Muscle of leg (tissue), 11 donors: ENCODE results near the gene OR51B4. TPM values are rescaled to one million over a fixed set of nuclear protein-coding genes. Genes with fewer than 3 reads are reported as not detected.
"Not testable (repeated sequence)": the region's sequence is repeated elsewhere in the genome, so short reads cannot be mapped to it uniquely, and the experiment has no call there.

Experiments
- DNase-seq: peaks from one replicate; pipeline ENCODE4 v3.0.0; 2013
- H3K27ac ChIP-seq: one replicate; pipeline ENCODE4 v1.5.1; 2013; ENCODE audit warnings: mild to moderate bottlenecking, low read length, control low read depth
- H3K27me3 ChIP-seq: one replicate; pipeline ENCODE4 v1.6.1; 2013; ENCODE audit warnings: low read length; ENCODE audit not compliant: control insufficient read depth, insufficient read depth
- H3K36me3 ChIP-seq: one replicate; pipeline ENCODE4 v1.6.1; 2013; ENCODE audit warnings: low read length; ENCODE audit not compliant: control insufficient read depth, insufficient read depth
- H3K4me1 ChIP-seq: one replicate; pipeline ENCODE4 v1.6.1; 2013; ENCODE audit warnings: low read length; ENCODE audit not compliant: control insufficient read depth, insufficient read depth
- H3K4me3 ChIP-seq: one replicate; pipeline ENCODE4 v1.5.1; 2013; ENCODE audit warnings: low read length, control low read depth
- H3K9me3 ChIP-seq: replicated peaks from 2 replicates; pipeline ENCODE4 v1.6.1; 2013; ENCODE audit warnings: low read depth, low read length; ENCODE audit not compliant: control insufficient read depth
- WGBS: methylation state at CpG from one replicate; pipeline ENCODE4 v1.1.5; 2013; ENCODE audit warnings: missing lambda C conversion rate; ENCODE audit not compliant: insufficient coverage; 5-methylcytosine and 5-hydroxymethylcytosine counted together
- polyA plus RNA-seq, 8 donors: library from polyadenylated mRNA; unstranded; fragments of 120-200 nt; gene quantifications; one replicate each; pipeline versions ENCODE4 v1.2.1 to v1.2.3, GENCODE V29; 2013; ENCODE audit warnings: inconsistent platforms in 1 of 8, low replicate concordance in 1 of 8; ENCODE audit not compliant: insufficient read length in 8 of 8, insufficient read depth in 1 of 8
- total RNA-seq: library from RNA; stranded (reverse); fragments of 120-200 nt; gene quantifications from one replicate; pipeline ENCODE4 v1.2.4, GENCODE V29; 2013

The OR51B4 gene
- total and polyA plus RNA-seq, 9 donors = 0.09 to 0.18 (median 0.13) TPM; not detected in 6

DNA sequence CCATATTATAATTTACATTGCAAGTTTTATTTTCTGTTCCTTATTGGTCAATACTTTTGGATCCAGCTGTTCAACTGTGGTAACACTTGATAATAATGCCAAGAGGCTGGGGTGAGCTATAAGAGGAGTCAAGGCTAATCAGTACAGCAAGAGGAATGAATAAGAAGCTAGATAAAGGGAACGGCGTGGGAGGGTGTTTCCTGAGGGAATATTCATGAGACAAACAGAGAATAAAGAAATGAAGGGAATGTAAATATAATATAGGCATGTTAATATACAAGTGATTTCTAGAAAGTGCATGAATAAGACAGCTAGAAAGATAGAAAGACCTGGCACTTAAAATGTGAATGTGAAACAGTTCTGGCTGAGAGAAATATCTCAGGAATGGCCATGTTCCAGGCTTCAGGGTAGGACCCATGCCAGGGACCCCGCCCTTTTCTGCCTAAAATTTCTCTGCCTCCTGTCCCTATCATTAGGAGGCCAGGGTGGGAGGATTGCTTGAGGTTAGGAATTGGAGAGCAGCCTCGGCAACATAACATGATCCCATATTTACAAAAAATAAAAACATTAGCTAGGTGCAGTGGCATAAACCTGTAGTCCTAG lies 3.9 kb downstream of the OR51B4 start:
- 73% methylated on average over 2 of the region's 4 CpGs for WGBS
- Histone ChIP-seq H3K4me1 (no peaks in the 10 kb centered on the region), H3K27ac (no peak overlapping the region), H3K9me3 (no peaks in the 10 kb centered on the region), H3K36me3 (no peaks in the 10 kb centered on the region), H3K4me3 (no peak overlapping the region), H3K27me3 (no peaks in the 10 kb centered on the region)
- DNase-seq = no peak

DNA sequence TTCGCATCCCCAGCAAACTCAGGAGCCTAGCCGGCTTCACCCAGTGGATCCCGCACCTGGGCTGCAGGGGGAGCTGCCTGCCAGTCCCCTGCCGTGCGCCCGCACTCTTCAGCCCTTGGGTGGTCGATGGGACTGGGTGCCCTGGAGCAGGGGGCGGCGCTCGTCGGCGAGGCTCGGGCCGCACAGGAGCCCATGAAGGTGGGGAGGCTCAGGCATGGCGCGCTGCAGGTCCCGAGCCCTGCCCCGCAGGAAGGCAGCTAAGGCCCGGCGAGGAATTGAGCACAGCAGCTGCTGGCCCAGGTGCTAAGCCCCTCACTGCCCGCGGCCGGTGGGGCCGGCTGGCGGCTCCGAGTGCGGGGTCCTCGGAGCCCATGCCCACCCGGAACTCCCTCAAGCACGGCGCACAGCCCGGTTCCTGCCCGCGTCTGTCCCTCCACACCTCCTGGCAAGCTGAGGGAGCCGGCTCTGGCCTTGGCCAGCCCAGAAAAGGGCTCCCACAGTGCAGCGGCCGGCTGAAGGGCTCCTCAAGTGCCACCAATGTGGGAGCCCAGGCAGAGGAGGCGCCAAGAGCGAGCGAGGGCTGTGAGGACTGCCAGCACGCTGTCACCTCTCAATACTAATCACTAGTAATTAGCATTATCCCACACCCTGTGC lies 7.3 kb downstream of the OR51B4 start:
- whole genome bisulfite sequencing = 95% methylated on average over 35 of the region's 41 CpGs
- H3K36me3 ChIP-seq, H3K27me3 ChIP-seq, DNase-seq, H3K9me3 ChIP-seq, H3K4me3 ChIP-seq, H3K4me1 ChIP-seq, H3K27ac ChIP-seq: not testable (repeated sequence)

DNA sequence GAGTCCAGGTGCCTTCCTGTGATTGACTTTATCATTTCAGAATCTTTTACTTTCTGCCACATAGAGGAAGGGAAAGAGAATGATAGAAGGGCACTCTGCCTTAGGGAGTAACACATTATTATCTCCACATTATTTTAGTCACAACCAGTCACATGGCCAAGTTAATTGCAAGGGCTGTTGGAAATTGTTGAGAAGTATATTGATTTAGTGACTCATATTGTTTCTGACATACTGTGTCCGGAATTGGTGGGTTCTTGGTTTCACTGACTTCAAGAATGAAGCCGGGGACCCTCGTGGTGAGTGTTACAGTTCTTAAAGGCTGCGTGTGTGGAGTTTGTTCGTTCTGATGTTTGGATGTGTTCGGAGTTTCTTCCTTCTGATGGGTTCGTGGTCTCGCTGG lies 8.7 kb downstream of the OR51B4 start:
- Histone ChIP-seq H3K4me1 (no peaks in the 10 kb centered on the region), H3K4me3 (no peak overlapping the region), H3K27ac (no peak overlapping the region), H3K9me3 (no peaks in the 10 kb centered on the region), H3K36me3 (no peaks in the 10 kb centered on the region), H3K27me3 (no peaks in the 10 kb centered on the region)
- 90% methylated on average over 6 of the region's 8 CpGs for whole genome bisulfite sequencing
- no peak for DNase-seq

DNA sequence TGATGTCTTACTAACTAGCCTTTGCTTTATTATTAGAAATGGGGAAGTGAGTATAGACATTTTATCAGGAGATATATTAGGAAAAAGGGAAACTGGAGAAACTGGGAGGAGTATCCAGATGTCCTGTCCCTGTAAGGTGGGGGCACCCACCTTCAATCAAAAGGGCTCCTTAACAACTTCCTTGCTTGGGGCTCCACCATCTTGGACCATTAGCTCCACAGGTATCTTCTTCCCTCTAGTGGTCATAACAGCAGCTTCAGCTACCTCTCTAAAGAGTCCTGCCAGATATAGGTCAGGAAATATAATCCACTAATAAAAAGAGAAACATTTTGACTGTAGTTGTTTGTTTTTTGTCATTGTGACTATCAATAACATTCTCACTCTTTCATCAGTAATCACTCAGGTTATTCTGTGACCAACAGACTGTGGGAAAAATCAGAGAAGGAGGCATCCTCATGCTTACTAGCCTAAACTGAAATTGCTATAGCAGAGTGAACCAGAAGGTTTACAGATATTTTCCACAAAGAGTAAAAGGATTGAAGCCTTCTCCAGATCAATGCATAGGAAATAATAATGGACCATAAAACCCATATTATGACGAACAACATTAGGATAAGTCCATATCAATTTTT lies 10.4 kb downstream of the OR51B4 start:
- no peaks in the 10 kb centered on the region for H3K36me3 ChIP-seq
- H3K4me1 ChIP-seq = no peaks in the 10 kb centered on the region
- no peak overlapping the region for H3K4me3 ChIP-seq
- no peak overlapping the region for H3K27ac ChIP-seq
- no peaks in the 10 kb centered on the region for H3K27me3 ChIP-seq
- no CpG with 5 or more reads among the region's 1 CpG for WGBS
- no peak for DNase-seq
- no peaks in the 10 kb centered on the region for H3K9me3 ChIP-seq

DNA sequence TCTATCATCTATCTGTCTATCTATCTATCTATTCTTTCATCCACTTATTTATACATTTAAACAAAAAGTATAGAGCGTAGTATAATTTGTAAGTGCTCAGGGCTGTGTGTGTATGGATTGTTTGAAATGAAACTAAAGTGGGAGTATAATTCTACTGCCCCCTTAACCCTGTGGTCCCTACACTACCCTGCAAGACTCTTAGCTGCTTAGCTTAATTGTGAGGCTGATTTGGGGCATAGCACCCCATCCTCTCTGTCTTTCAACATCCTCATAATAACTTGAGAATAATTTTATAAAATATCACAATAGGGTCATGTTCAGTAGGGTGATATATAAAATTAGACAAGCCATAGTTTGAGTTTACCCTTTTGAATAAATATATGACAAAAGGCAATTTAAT lies 11.6 kb downstream of the OR51B4 start:
- Histone ChIP-seq H3K27ac (no peak overlapping the region), H3K4me3 (no peak overlapping the region), H3K4me1 (no peaks in the 10 kb centered on the region), H3K27me3 (no peaks in the 10 kb centered on the region), H3K36me3 (no peaks in the 10 kb centered on the region), H3K9me3 (no peaks in the 10 kb centered on the region)
- DNase-seq = no peak
- WGBS = no CpG with 5 or more reads among the region's 1 CpG

DNA sequence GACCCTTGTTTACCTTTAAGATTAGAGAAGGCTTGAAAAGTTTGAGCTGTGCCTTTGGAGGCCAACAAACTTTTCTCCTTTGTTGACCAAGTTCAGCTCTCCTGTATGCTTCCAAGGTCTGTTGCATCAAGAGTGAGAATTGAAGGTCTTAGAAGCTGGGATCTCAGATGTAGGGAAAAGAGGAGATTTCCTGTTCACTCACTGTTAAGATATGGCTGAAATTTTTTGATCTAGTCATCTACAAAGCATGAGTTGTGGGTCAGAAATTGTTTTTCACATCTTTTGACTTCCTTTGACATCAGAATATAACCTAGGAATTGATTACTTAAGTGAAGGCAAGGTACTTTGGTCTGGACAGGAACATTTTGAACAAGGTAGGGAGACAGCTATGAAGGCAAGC lies 12.1 kb downstream of the OR51B4 start:
- Histone ChIP-seq H3K27me3 (no peaks in the 10 kb centered on the region), H3K4me3 (no peak overlapping the region), H3K9me3 (no peaks in the 10 kb centered on the region), H3K4me1 (no peaks in the 10 kb centered on the region), H3K36me3 (no peaks in the 10 kb centered on the region), H3K27ac (no peak overlapping the region)
- no peak for DNase-seq

DNA sequence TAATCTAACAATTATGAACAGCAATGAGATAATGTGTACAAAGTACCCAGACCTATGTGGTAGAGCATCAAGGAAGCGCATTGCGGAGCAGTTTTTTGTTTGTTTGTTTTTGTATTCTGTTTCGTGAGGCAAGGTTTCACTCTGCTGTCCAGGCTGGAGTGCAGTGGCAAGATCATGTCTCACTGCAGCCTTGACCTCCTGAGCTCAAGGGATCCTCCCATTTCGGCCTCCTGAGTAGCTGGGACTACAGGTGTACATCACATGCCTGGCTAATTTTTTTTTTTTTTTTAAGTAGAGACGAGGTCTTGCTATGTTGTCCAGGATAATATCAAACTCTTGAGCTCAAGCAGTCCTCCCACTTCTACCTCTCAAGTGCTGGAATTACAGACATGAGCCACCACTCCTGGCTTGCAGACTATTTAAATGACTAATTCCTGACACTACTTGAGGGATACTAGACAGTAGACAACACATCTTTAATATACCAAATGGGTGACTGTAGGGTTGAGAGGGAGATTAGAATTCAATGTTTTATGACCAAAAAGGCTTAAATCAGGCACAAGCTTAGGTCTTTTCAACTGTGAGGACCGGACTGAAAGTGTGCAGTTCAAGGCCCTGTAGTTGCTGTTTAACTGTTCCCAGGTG lies 12.7 kb downstream of the OR51B4 start:
- H3K27me3 ChIP-seq = no peaks in the 10 kb centered on the region
- H3K36me3 ChIP-seq = no peaks in the 10 kb centered on the region
- no peak overlapping the region for H3K27ac ChIP-seq
- H3K4me1 ChIP-seq = no peaks in the 10 kb centered on the region
- DNase-seq = no peak
- no peaks in the 10 kb centered on the region for H3K9me3 ChIP-seq
- 69% methylated on average over 5 of the region's 6 CpGs for WGBS
- no peak overlapping the region for H3K4me3 ChIP-seq

DNA sequence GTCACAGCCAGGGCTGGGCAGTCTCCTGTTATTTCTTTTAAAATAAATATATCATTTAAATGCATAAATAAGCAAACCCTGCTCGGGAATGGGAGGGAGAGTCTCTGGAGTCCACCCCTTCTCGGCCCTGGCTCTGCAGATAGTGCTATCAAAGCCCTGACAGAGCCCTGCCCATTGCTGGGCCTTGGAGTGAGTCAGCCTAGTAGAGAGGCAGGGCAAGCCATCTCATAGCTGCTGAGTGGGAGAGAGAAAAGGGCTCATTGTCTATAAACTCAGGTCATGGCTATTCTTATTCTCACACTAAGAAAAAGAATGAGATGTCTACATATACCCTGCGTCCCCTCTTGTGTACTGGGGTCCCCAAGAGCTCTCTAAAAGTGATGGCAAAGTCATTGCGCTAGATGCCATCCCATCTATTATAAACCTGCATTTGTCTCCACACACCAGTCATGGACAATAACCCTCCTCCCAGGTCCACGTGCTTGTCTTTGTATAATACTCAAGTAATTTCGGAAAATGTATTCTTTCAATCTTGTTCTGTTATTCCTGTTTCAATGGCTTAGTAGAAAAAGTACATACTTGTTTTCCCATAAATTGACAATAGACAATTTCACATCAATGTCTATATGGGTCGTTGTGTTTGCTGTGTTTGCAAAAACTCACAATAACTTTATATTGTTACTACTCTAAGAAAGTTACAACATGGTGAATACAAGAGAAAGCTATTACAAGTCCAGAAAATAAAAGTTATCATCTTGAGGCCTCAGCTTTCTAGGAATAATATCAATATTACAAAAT lies 13.4 kb downstream of the OR51B4 start:
- DNase-seq = no peak
- H3K36me3 ChIP-seq = no peaks in the 10 kb centered on the region
- no peak overlapping the region for H3K27ac ChIP-seq
- H3K4me3 ChIP-seq = no peak overlapping the region
- 90% methylated on average over 3 of the region's 7 CpGs for WGBS
- H3K27me3 ChIP-seq = no peaks in the 10 kb centered on the region
- H3K4me1 ChIP-seq = no peaks in the 10 kb centered on the region
- no peaks in the 10 kb centered on the region for H3K9me3 ChIP-seq

DNA sequence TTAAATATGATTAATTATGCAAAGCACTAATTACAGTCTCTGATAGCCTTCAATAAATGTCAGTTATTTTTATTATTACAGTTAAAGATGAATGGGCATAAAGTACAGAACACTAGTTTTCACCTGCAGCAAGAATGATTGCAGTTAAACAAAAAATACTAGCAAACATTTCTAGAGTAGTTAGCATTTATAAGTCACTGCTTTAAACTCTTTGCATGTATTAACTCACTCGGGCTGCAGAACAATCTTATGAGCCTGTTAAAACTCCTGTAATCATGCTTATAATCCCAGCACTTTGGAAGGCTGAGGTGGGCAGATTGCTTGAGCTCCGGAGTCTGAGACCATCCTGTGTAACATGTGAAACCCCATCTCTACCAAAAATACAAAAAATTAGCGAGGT lies 14.8 kb downstream of the OR51B4 start:
- no peaks in the 10 kb centered on the region for H3K36me3 ChIP-seq
- H3K27ac ChIP-seq = no peak overlapping the region
- no peaks in the 10 kb centered on the region for H3K4me1 ChIP-seq
- DNase-seq = no peak
- H3K9me3 ChIP-seq = no peaks in the 10 kb centered on the region
- H3K4me3 ChIP-seq = no peak overlapping the region
- no peaks in the 10 kb centered on the region for H3K27me3 ChIP-seq
- 60% methylated on average over 1 of the region's 3 CpGs for WGBS

DNA sequence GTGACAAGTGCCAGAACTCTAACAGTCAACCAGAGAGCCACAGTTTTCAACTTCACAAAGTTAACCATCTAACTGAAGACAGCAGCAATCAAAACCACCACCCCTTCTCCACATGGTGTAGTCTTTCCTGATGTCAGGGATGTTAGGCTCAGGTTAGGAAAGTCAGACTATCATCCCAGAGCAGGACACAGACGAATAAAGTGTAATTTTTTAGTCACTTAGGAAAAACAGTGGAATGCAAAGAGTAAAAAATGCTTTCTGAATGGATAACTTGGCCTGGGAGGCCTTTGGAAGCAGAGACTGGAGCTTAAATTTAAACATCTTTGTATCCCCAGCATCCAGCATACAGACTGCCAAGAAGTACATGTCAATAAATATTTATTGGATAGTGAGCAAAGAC lies 15.4 kb downstream of the OR51B4 start:
- no peaks in the 10 kb centered on the region for H3K4me1 ChIP-seq
- H3K4me3 ChIP-seq = no peak overlapping the region
- WGBS = 20% methylated on average over 1 of the region's 1 CpG
- H3K27me3 ChIP-seq = no peaks in the 10 kb centered on the region
- no peaks in the 10 kb centered on the region for H3K9me3 ChIP-seq
- no peak for DNase-seq
- no peaks in the 10 kb centered on the region for H3K36me3 ChIP-seq
- H3K27ac ChIP-seq = no peak overlapping the region
